ENCODE data around the gene RNPEPL1.

The RNPEPL1 gene

DNA sequence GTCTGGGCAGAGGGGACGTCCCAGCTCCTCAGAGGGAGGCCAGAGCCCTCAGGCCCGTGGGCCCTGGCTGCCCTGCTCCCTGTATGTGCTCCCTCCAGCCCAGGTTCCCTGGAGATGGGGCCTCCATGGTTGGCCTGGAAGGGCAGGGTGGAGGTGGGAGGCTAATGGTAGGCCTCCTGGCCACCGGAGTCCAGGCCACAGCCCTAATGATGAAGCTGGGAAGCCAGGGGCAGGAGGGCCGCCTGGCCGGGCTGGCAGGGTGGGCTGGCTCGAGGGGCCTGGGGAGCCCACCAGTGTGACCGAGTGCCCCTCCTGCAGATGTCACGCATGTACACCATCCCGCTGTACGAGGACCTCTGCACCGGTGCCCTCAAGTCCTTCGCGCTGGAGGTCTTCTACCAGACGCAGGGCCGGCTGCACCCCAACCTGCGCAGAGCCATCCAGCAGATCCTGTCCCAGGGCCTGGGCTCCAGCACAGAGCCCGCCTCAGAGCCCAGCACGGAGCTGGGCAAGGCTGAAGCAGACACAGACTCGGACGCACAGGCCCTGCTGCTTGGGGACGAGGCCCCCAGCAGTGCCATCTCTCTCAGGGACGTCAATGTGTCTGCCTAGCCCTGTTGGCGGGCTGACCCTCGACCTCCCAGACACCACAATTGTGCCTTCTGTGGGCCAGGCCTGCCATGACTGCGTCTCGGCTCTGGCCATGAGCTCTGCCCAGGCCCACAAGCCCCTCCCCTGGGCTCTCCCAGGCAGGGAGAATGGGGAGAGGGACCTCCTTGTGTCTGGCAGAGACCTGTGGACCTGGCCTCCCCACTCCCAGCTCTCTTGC lies 9.2 kb downstream of the RNPEPL1 start:
- no peak for DNase-seq (ENCODE audit: extremely low spot score)
- POLR2A ChIA-PET, result interaction anchor here (2.8 kb wide), 1 partner anchor 9 kb away, joined by 15 read pairs; the partner anchor contains the start of gene CAPN10
- TF ChIP-seq TARDBP (IDR thresholded peaks at IDR 0.05) (no peak), HDGF (IDR thresholded peaks at IDR 0.05; ENCODE audit: borderline replicate concordance) (no peak), ARNT (IDR thresholded peaks at IDR 0.05) (no peak), FOXA1 (IDR thresholded peaks at IDR 0.05) (no peak), L3MBTL2 (conservative IDR thresholded peaks at IDR 0.05) (no peak), LEF1 (IDR thresholded peaks at IDR 0.05; ENCODE audit: borderline replicate concordance) (no peak), BHLHE40 (IDR thresholded peaks at IDR 0.05; ENCODE audit: borderline replicate concordance) (no peak), ZNF384 (IDR thresholded peaks at IDR 0.05) (no peak), SUZ12 (IDR thresholded peaks at IDR 0.05) (no peak), FOXK2 (IDR thresholded peaks at IDR 0.05) (no peak), SP1 (IDR thresholded peaks at IDR 0.05) (no peak), NFRKB (IDR thresholded peaks at IDR 0.05) (no peak), CTBP1 (IDR thresholded peaks at IDR 0.05; ENCODE audit: borderline replicate concordance) (no peak), ELF4 (IDR thresholded peaks at IDR 0.05) (no peak), FOXM1 (IDR thresholded peaks at IDR 0.05; ENCODE audit: borderline replicate concordance) (no peak)
- TF ChIP-seq, protein P1, sequence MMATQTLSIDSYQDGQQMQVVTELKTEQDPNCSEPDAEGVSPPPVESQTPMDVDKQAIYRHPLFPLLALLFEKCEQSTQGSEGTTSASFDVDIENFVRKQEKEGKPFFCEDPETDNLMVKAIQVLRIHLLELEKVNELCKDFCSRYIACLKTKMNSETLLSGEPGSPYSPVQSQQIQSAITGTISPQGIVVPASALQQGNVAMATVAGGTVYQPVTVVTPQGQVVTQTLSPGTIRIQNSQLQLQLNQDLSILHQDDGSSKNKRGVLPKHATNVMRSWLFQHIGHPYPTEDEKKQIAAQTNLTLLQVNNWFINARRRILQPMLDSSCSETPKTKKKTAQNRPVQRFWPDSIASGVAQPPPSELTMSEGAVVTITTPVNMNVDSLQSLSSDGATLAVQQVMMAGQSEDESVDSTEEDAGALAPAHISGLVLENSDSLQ (IDR thresholded peaks at IDR 0.05), result no peak
- CTCF ChIA-PET, result no interaction called here

DNA sequence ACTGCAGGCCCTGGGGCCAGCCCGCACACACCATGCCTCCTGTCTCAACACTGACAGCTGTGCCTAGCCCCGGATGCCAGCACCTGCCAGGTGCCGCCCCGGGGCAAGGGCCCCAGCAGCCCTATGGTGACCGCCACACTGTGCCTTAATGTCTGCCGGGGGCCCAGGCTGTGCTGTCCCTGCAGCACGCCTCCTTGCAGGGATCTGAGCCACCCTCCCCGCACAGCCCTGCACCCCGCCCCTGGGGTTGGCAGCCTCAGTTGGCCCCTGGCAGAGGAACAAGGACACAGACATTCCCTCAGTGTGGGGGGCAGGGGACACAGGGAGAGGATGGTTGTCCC lies 9.8 kb downstream of the RNPEPL1 start:
- CTCF ChIA-PET, result no interaction called here
- POLR2A ChIA-PET, result interaction anchor here (2.8 kb wide), 1 partner anchor 8 kb away, joined by 15 read pairs; the partner anchor contains the start of gene CAPN10
- TF ChIP-seq SUZ12 (IDR thresholded peaks at IDR 0.05), result no peak
- TF ChIP-seq LEF1 (IDR thresholded peaks at IDR 0.05; ENCODE audit: borderline replicate concordance), result no peak
- TF ChIP-seq TARDBP (IDR thresholded peaks at IDR 0.05), result no peak
- TF ChIP-seq HDGF (IDR thresholded peaks at IDR 0.05; ENCODE audit: borderline replicate concordance), result no peak
- no peak for DNase-seq (ENCODE audit: extremely low spot score)

DNA sequence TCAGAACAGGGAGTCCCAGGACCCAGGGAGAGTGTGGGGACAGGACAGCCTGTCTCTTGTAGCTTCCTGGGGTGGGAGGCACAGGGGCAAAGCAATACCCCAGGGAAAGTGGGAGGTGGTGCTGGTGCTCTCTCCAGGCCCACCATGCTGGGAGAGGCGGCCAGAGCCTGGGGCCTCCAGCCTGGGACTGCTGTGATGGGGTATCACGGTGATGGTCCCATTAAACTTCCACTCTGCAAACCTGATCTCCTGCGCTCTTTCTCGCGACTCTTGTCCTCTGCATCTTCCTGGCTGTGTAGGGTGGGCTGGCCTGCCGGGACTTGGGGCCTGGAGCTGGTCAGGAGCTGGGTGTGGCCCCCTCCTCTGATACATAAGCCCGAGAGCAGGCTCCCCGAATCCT lies 10.2 kb downstream of the RNPEPL1 start:
- no peak for DNase-seq (ENCODE audit: extremely low spot score)
- TF ChIP-seq TARDBP (IDR thresholded peaks at IDR 0.05) (no peak), LEF1 (IDR thresholded peaks at IDR 0.05; ENCODE audit: borderline replicate concordance) (no peak), FOXM1 (IDR thresholded peaks at IDR 0.05; ENCODE audit: borderline replicate concordance) (no peak), ZNF384 (IDR thresholded peaks at IDR 0.05) (no peak), L3MBTL2 (conservative IDR thresholded peaks at IDR 0.05) (no peak), FOXA1 (IDR thresholded peaks at IDR 0.05) (no peak), SP1 (IDR thresholded peaks at IDR 0.05) (no peak), ELF4 (IDR thresholded peaks at IDR 0.05) (no peak), SUZ12 (IDR thresholded peaks at IDR 0.05) (no peak), CTBP1 (IDR thresholded peaks at IDR 0.05; ENCODE audit: borderline replicate concordance) (no peak), ARNT (IDR thresholded peaks at IDR 0.05) (no peak), BHLHE40 (IDR thresholded peaks at IDR 0.05; ENCODE audit: borderline replicate concordance) (no peak), FOXK2 (IDR thresholded peaks at IDR 0.05) (no peak), NFRKB (IDR thresholded peaks at IDR 0.05) (no peak), HDGF (IDR thresholded peaks at IDR 0.05; ENCODE audit: borderline replicate concordance) (no peak)
- TF ChIP-seq, protein P1 (IDR thresholded peaks at IDR 0.05), result no peak
- ChIA-PET CTCF (no interaction called here), POLR2A (interaction anchor here (2.8 kb wide), 1 partner anchor 8 kb away, joined by 15 read pairs; the partner anchor contains the start of gene CAPN10)

DNA sequence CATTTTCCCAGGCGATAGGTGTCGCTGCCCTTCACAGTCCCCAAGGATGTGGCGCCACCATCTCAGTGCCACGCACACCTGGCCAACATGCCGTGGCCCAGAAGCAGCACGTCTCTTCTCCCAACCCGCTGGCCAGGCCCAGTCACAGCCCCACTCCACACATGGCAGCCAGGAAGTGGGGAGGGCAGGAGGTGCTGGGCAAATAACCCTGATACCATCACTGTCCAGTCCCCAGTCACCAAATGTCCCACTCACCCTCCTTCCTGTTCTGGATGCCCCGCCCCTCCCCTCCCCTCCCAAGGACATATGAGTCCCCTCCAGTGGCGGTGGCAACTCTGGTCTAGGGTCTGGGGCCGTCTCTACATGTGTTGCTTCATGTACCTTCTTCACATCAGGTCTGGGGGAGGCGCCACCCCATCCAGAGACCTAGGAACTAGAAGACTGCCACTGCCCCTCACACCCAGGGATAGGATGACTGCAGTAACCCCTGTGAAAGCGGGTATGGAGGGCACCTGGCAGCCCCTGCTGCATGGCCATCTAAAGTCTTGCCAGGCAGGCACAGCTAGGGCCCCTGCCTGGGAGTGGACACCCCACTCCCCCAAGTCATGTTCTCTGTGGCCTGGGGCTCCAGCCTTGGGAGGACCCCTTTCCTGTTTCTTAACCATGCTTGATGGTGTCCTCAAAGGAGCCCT lies 10.9 kb downstream of the RNPEPL1 start:
- no peak for TF ChIP-seq TARDBP (IDR thresholded peaks at IDR 0.05)
- TF ChIP-seq NFRKB (IDR thresholded peaks at IDR 0.05), result no peak
- no peak for TF ChIP-seq ARNT (IDR thresholded peaks at IDR 0.05)
- ChIA-PET POLR2A (no interaction called here), CTCF (no interaction called here)
- no peak for DNase-seq (ENCODE audit: extremely low spot score)

DNA sequence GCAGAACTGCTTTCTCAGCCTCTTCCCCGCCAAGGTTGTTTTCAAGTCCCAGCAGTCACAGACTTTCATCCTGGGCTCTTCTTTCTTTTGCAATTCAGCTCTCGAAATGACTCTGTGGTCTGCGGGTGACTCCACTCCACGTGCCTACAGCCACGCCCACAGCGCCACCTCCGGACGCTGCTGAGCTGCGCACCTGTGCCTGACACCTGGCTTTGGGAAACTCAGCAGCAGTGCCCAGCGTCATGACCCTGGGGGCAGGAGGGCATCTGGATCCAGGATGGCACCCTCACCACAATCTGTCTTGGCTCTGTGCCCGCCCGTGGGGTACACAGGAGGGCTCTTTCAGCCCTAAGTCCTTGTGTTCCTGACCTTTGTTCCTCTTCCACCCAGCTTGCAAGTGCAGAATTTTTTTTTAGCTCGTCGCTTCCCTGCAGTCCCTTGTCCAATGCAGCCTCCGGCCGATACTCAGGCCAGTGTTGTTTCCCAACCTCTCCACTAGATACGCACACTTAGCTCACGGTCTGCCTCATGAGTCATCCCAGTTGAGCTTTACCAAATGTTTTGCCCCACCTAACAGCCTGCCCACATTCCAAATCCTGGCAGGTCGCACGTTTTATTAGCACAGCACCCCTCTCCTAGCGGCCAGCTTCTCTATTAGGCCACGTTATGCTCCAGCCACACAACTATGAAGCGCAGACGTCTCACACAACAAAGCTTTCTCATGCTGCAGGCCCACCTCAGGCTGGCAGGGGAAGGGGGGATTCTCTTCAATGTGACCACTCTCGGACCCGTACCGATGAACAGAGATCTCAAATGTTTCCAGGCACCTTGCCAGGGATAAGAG lies 11.7 kb downstream of the RNPEPL1 start:
- TF ChIP-seq NFRKB (IDR thresholded peaks at IDR 0.05), result no peak
- no peak for TF ChIP-seq ZNF384 (IDR thresholded peaks at IDR 0.05)
- TF ChIP-seq ELF4 (IDR thresholded peaks at IDR 0.05), result no peak
- TF ChIP-seq L3MBTL2 (conservative IDR thresholded peaks at IDR 0.05), result no peak
- TF ChIP-seq TARDBP (IDR thresholded peaks at IDR 0.05), result no peak
- no peak for TF ChIP-seq SP1 (IDR thresholded peaks at IDR 0.05)
- no peak for TF ChIP-seq ARNT (IDR thresholded peaks at IDR 0.05)
- no peak for TF ChIP-seq CTBP1 (IDR thresholded peaks at IDR 0.05; ENCODE audit: borderline replicate concordance)
- no peak for TF ChIP-seq LEF1 (IDR thresholded peaks at IDR 0.05; ENCODE audit: borderline replicate concordance)
- no peak for TF ChIP-seq FOXM1 (IDR thresholded peaks at IDR 0.05; ENCODE audit: borderline replicate concordance)
- TF ChIP-seq BHLHE40 (IDR thresholded peaks at IDR 0.05; ENCODE audit: borderline replicate concordance), result no peak
- no peak for TF ChIP-seq FOXA1 (IDR thresholded peaks at IDR 0.05)
- no peak for TF ChIP-seq HDGF (IDR thresholded peaks at IDR 0.05; ENCODE audit: borderline replicate concordance)
- TF ChIP-seq FOXK2 (IDR thresholded peaks at IDR 0.05), result no peak
- TF ChIP-seq SUZ12 (IDR thresholded peaks at IDR 0.05), result no peak
- TF ChIP-seq, protein P1 (IDR thresholded peaks at IDR 0.05), result no peak
- POLR2A ChIA-PET, result no interaction called here

More for the DNA sequence above, 11.7 kb downstream of the RNPEPL1 start:
- CTCF ChIA-PET, result interaction anchor here (0.6 kb wide), 1 partner anchor 13 kb away, joined by 3 read pairs; no protein-coding TSS in a partner anchor
- no peak for DNase-seq (ENCODE audit: extremely low spot score)
